SIG-M5 treated with dmso at 0.1 percent for 504 hours (cell line): ENCODE data around the gene EXOSC10.

Experiments used
- DNase-seq: peaks from one replicate; lab custom pipeline; 2025; ENCODE audit not compliant: unreplicated experiment; lab: John Stamatoyannopoulos, UW

Gene EXOSC10

GRCh38 chr1:11099310-11100148 is at the start of gene EXOSC10:
Gene EXOSC10 (minus strand): TSS chr1:11099869. CDS start chr1:11099831, 38 bp downstream.
- peak; percentile 74 for DNase-seq

DNA sequence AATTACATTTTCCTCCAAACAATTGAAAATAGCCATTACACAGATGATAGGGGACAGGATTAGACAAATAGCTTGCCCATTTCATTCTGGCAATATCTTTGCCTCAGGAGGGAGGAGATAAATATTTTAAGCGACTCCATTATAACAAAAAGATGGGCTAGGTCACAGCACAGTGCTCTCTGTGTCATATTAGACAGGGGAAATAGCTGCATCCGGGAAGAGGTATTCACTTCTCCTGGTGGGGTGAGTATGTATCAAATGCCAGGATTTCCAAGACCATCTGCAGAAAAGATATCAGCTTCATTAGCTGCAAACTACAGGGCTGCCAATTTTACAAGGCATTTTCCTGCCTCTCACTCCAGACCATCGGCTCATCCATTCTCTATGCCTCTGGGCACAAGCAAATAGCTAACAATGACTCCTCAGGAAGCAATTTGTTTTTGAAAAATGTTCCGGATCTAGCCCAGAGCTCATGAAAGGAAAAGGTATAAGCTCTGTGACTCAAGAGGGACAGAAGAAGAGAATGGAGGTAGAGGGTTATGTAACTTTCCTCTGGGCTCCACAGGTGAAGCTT is 47.6 kb upstream of the EXOSC10 start:
- DNase-seq, result no peak

DNA sequence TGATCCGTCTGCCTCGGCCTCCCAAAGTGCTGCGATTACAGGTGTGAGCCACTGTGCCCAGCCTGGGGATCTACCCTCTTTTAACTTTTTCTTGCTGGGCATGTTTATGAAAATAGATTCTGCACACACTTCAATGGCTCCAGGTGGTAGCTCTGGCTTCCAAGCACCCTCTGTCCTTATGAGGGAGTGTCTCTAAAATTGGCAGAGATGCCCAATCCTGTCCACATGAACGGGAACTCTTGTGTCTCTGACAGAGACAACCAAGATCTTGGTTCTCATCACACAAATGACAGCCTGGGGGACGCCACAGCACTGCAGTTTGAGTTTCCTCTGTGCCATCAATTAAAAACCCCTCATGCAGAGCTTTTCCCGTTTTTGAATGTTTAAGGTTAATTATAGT is 46.1 kb upstream of the EXOSC10 start:
- no peak for DNase-seq

DNA sequence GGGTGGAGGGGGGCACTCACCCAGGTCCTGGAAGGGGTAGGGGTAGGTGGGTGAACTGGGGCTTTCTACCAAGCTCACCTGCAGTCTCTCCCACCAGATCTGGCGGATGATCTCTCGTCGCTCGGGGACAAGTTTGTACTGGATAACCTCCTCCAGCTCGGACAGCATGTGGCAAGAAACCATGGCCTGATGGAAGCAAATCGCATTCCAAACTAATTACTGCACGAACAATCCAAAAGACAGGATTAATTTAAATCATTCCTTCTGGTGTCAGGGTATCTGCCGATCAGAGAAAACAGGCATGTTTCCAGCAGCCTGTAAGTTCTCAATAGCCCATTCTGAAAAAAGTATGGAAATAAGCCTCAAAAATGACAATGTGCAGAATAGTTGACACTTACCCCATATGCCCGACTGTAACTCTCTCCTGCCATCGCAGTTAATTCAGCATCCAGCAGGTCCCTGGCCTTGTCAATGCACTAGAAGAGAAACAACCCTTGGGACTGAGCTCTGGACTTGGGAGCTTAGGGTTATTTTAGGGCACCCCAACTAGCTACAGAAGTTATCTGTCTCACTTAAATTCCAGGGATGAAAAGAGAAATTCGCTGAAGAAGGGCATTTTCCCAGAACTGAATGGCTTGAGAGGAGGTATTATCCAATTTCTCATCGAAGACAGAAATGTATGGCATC is 45.0 kb upstream of the EXOSC10 start:
- no peak for DNase-seq

DNA sequence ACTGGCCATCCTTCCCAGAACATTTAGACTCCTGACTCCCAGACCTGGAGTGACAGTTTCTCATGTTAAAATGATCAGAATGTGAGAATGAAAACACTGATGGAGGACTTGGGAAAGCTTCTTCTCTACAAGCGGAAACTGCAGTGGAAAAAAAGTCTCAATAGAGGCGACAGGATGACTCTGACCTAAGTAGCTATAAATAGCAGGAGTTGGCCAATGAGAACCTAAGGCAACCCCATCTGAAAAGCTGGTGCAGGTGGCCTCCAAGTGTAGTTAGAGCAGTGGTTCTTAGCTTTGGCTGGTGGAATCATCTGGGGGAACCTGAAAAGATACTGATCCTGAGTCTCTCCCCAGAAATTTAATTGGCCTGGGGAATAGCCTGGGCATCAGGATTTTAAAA is 44.2 kb upstream of the EXOSC10 start:
- no peak for DNase-seq

- DNase-seq, result no peak
Observed at GRCh38 chr1:11143401-11143800, 43.7 kb upstream of the EXOSC10 start.

DNA sequence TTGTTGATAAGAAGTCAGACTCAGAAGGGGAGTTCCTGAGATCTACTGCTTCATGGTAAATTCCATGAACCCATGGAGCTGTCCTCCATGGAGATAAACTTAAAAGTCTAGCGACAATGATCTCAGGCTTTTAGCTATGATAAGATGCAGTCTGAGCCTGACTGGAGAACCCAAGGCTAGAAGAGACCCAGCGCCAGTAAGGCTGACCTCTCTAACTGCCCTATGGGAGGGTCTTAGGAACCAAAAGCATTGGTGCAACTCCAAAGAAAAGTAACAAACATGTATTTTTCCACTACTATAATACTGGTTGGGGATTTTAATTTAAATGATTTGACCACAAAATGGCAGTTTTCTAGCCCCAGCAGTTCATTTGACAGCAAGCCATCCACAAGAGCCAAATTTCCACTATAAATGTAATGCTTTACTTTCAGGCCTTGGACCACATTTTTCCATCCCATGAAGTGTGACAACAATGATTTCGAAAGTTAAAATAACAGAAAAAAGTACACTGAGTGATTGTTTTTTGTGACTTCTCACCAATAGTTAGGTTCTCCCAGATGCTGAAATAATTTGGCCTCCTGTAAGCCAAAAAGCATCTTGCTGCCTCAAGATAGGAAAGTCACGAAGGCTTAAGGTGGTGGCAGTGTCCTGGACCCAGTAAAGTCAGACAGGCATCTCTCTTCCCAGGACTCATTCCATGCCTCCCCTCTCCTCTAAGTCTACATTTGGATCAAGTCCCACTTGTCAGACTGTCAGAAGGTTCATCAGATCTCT is 43.1 kb upstream of the EXOSC10 start:
- DNase-seq, result no peak

DNA sequence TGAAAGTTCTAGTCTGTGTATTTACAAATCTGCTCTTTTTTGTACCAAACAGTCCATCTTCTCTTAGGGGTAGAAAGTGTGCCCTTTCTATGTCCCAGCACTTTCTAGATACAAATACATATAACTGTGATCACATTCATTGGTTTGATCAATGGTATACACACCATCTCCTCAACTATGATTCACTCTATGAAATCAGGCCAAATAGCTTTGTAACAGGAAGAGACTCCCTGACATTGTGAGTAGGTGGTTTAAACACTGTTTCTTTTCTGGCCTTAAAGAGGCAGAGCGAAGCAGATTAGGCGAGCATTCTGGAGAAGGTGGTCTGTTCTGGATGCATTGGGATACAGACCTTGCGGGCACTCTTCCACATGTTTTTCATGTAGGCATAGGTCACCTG is 39.3 kb upstream of the EXOSC10 start:
- no peak for DNase-seq

DNA sequence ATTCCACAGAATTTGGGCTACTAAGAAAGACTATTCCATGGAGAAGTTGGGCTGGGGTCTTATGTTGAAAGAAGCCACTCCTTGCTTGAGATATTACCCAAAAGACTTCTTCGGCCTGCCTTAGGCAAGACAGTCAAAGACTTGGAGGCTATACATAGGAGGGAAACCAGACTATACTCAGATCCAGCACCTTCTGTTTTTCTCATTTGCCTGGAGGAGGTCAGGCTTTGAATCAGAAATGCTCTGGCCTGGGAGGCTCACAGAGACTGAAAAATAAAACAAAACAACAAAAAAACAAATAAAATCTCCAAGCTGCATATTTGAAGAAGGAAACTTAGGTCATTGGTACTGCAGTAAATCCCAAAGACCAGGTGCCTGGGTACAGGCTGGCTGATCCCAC is 38.4 kb upstream of the EXOSC10 start:
- DNase-seq, result no peak

DNA sequence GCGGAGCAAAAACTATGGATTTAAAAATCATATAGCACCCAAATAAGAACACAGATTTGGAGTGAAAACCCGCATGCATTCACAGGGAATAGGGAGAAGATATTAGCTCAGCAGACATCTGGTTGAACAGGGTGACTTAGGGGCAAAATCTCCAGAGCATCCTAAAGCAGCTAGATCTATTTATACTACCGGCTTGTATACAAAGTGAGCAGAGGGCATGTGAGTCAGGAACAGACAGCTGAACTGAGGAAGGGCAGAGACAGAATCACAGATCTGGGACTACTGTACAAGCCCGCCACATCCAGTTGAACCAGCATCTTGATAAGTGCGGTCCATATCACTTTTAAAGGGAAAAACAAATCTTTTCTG is 35.2 kb upstream of the EXOSC10 start:
- no peak for DNase-seq

DNA sequence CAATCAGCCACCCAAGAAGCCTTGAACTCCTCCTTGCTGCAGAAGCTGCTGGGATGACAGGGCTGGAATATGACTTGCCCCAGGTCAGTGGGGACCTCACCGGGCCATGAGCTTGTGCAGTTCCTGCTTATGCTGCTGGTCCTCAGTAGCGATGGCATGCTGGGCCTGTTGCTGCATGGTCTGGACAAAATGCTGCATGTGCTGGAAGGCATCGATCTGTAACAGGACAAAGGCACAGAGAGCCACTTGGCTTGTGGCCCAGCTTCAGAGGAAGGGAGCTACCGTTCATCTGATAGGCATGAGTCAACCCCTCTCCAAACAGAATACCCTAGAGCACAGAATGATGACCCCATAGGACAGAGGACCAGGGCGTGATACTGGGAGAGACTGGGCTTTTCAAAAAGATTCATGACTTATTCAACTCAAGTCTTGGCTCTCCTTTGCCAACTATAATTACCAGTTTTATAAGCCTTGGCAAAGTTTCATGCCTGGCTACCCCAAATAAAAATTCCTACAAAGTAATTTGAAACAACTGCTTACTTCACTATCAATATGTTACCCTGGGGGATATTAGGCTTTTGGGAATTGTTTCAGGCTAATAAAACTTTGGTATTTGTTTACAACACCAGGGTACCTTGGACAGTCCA is 34.7 kb upstream of the EXOSC10 start:
- DNase-seq, result no peak

DNA sequence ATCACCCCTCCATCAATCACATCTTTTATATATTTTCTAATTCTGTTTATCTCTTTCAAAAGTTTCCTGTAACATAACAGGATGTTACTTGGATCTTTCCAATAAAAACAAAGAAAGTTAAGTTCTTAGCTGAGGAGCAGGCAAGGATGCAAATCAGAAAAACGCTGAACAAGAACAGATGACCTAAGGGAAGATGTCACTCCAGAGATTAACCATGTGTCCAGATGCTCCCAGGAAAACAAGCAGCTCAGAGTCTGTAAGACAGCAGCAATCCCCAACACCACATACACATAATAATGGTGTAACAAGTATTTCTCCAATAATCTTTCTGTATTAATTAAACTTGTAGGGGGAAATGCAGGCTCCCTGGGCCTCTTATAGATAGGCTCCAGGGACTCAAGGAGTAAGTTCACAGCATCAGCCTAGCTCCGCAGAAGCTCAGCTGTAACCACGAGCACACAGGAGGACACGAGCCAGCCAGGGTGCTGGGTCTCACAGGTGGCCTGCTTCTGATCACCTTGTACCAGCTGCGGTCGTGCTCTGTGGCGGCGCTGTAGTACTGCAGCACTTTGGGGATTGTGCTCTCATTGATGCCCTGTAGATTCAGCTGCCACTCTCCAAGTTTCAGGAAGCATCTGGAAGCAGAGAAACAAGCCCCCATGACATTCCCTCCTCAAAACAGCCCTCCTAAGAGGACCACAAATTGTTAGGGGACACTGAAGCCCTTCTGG is 33.1 kb upstream of the EXOSC10 start:
- no peak for DNase-seq

DNA sequence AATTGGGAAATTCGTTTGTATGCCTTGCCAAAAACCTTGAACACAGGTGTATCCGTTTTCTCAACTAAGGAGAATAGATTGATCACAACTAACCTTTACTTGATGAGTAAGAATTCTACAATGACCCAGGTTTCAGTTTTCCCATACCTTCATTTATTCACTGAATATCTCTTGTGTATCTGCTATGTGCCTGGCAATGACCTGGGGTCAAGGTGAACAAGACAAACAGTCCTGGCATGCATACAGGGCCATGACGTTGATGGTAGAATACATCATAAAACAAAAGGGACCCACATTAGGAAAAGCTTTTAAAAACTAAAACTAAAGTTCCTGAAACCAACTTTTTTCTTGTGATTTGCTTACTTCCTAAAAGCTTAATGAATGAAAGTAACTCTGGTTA is 32.1 kb upstream of the EXOSC10 start:
- no peak for DNase-seq

- no peak for DNase-seq
Observed at GRCh38 chr1:11130406-11130805, 30.7 kb upstream of the EXOSC10 start.

- no peak for DNase-seq
Observed at GRCh38 chr1:11129649-11130390, 30.2 kb upstream of the EXOSC10 start.

GRCh38 chr1:11126569-11126968 is 26.9 kb upstream of the EXOSC10 start:
- DNase-seq, result no peak

DNA sequence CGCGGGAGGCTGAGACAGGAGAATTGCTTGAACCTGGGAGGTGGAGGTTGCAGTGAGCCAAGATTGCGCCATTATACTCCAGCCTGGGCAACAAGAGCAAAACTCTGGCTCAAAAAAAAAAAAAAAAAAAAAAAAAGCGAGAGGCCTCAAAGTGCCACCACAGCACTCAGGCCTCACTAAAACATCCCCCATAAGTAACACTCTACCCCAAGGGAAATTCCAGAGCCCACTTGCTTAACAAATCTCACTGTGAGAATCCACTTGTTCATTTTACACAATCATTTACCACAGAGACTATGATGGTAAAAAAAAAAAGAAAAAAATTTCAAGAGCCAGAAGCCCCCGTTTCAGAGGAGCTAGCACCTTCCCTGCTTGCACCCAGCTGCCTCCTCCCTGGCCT is 26.3 kb upstream of the EXOSC10 start:
- DNase-seq, result no peak

- no peak for DNase-seq
Observed at GRCh38 chr1:11124965-11125364, 25.3 kb upstream of the EXOSC10 start.

DNA sequence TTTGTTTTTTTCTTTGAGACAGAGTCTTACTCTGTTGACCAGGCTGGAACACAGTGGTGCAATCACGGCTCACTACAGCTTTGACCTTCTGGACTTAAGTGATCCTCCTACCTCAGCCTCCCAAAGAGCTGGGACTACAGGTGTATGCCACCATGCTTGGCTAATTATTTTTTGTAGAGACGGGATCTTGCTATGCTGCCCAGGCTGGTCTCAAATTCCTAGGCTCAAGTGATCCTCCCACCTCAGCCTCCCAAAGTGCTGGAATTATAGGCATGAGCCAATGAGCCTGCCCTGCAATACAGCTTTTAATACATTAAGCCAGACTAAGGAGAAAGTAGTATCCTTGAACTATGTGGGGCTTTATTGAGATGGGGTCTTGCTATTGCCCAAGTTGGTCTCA is 16.6 kb upstream of the EXOSC10 start:
- DNase-seq, result no peak

DNA sequence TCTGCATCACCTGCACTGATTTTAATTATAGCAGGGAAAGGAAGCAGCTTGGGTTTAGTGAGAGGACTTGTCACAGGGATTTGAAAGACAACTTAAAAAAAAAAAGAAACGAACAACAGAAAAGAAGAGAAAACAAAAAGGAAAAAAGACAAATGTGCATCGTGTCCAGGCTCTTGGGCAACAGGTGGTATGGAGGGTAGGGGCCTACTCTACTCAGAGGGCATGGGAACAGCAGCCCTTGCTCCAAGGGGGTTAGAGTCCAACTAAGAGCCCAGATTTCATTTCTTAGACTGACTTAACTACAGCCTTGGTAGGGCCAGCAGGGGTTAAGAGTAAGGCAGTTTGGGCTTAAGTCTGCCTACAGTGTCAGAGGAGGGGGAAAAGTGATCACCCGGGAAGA is 15.3 kb upstream of the EXOSC10 start:
- DNase-seq, result no peak
